ENCODE results near the gene SCAMP4.

- TF ChIP-seq, protein P1, sequence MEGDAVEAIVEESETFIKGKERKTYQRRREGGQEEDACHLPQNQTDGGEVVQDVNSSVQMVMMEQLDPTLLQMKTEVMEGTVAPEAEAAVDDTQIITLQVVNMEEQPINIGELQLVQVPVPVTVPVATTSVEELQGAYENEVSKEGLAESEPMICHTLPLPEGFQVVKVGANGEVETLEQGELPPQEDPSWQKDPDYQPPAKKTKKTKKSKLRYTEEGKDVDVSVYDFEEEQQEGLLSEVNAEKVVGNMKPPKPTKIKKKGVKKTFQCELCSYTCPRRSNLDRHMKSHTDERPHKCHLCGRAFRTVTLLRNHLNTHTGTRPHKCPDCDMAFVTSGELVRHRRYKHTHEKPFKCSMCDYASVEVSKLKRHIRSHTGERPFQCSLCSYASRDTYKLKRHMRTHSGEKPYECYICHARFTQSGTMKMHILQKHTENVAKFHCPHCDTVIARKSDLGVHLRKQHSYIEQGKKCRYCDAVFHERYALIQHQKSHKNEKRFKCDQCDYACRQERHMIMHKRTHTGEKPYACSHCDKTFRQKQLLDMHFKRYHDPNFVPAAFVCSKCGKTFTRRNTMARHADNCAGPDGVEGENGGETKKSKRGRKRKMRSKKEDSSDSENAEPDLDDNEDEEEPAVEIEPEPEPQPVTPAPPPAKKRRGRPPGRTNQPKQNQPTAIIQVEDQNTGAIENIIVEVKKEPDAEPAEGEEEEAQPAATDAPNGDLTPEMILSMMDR (IDR thresholded peaks at IDR 0.05), result no peak
- TF ChIP-seq POLR2AphosphoS5 (IDR thresholded peaks at IDR 0.05) (no peak), POLR2A (IDR thresholded peaks at IDR 0.05) (no peak), EP300 (IDR thresholded peaks at IDR 0.05) (no peak)
Observed at GRCh38 chr19:1883784-1884183, 21.4 kb upstream of the SCAMP4 start.
